Measurements from ENCODE around the gene EP400. TPM values are rescaled to one million over a fixed set of nuclear protein-coding genes. Genes with fewer than 3 reads are reported as not detected.

The EP400 gene
- total and polyA plus RNA-seq, 2 of the 8 experiments (the other 6 are each of a cell fraction or from before 2014, with no cell fraction given), result 13.1 to 69.7 TPM

DNA sequence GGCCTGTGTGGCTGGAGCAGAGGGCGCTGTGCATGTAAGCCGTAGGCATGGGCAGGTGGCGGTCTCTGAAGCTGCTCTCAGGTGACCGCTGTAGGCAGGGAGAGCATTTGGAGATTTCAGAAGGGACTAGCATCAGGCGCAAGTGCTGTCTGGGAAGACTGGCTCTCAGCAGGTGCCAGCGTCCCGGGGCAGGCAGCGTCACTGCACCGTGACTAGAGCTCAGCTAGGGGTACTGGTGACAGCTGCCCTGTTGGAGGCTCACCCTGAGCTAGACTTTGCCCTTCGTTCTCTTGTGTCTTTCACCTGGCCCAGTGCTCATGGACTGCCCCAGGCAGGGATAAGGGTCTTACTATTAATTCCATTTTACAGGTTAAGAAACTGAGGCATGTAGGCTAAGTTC lies 115.5 kb downstream of the EP400 start:
- no peak overlapping the region for H2AK5ac ChIP-seq (ENCODE audit: low read depth, low read length)
- no peak overlapping the region for H2AFZ ChIP-seq (ENCODE audit: low read length)
- H3K18ac ChIP-seq (ENCODE audit: extremely low read depth, low read length), result no peak overlapping the region
- H2BK15ac ChIP-seq (ENCODE audit: low read length), result no peak overlapping the region
- H3K4me1 ChIP-seq (replicated peaks in 1 of 4; ENCODE audit: control insufficient read depth in 3 of 4, insufficient read depth in 4 of 4, low read length in 3 of 4), result no peaks in the 10 kb centered on the region
- DNase-seq (ENCODE audit: low read depth in 1 of 2, low spot score in 2 of 2), result no peak
- no peak for FAIRE-seq
- 94% methylated on average over 10 of the region's 10 CpGs; no CpG with 5 or more reads in 1 of the 2 experiments for WGBS, 2 experiments (ENCODE audit: extremely low coverage in 1 of 2, insufficient coverage in 1 of 2, insufficient read length in 1 of 2, insufficient replicate concordance in 2 of 2, low coverage in 1 of 2, low lambda C conversion rate in 2 of 2, missing lambda C conversion rate in 1 of 2)
- no peak overlapping the region for H3K4me2 ChIP-seq (ENCODE audit: insufficient read depth in 1 of 2, low read depth in 2 of 2, low read length in 2 of 2)
- no peak overlapping the region for H3K4me3 ChIP-seq (ENCODE audit: extremely low read depth in 1 of 4, insufficient read depth in 2 of 4, low read depth in 3 of 4, low read length in 4 of 4)
- ChIA-PET CTCF (ENCODE audit: partially characterized antibody) (interaction anchor here (0.9 to 1.4 kb wide), 2 partner anchors 14 to 37 kb away, joined by 4 to 8 read pairs; no protein-coding TSS in a partner anchor), POLR2A (ENCODE audit: partially characterized antibody) (interaction anchor here (0.7 kb wide), 1 partner anchor 11 kb away, joined by 3 read pairs; no protein-coding TSS in a partner anchor)
- H3K9ac ChIP-seq (replicated peaks in 1 of 4; ENCODE audit: extremely low read depth in 1 of 4, low read depth in 3 of 4, low read length in 3 of 4), result no peak overlapping the region
- H4K8ac ChIP-seq (ENCODE audit: extremely low read depth, insufficient read depth, low read length), result no peak overlapping the region
- no peak overlapping the region for H2BK120ac ChIP-seq (replicated peaks; ENCODE audit: low read depth, low read length)
- no peaks in the 10 kb centered on the region for H3K27me3 ChIP-seq (replicated peaks in 1 of 4; ENCODE audit: control insufficient read depth in 3 of 4, extremely low read depth in 1 of 4, insufficient read depth in 3 of 4, low read length in 3 of 4)
- H3K14ac ChIP-seq (ENCODE audit: insufficient read length), result no peak overlapping the region
- H2BK5ac ChIP-seq (ENCODE audit: low read depth, low read length), result no peak overlapping the region
- TF ChIP-seq KDM1A (IDR thresholded peaks at IDR 0.05; ENCODE audit: borderline replicate concordance, low read length) (no peak), CHD2 (IDR thresholded peaks at IDR 0.05; ENCODE audit: low read length) (no peak), MAFK (IDR thresholded peaks at IDR 0.05; ENCODE audit: low read depth, low read length) (no peak), HDAC2 (IDR thresholded peaks at IDR 0.05; ENCODE audit: borderline replicate concordance in 1 of 2, low read depth in 2 of 2, low read length in 2 of 2) (no peak), SP1 (IDR thresholded peaks at IDR 0.05; ENCODE audit: low read depth, low read length) (no peak), ZNF274 (IDR thresholded peaks at IDR 0.05; ENCODE audit: borderline replicate concordance, extremely low read depth, low read length) (no peak), JUND (IDR thresholded peaks at IDR 0.05; ENCODE audit: low read length) (no peak), POU5F1 (IDR thresholded peaks at IDR 0.05; ENCODE audit: low read depth, low read length) (no peak)
- TF ChIP-seq, protein P1, sequence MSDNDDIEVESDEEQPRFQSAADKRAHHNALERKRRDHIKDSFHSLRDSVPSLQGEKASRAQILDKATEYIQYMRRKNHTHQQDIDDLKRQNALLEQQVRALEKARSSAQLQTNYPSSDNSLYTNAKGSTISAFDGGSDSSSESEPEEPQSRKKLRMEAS (IDR thresholded peaks at IDR 0.05), result no peak
- no peak overlapping the region for H3K4ac ChIP-seq (replicated peaks; ENCODE audit: insufficient read length, low read depth, low read length)
- no peaks in the 10 kb centered on the region for H3K79me2 ChIP-seq (ENCODE audit: control insufficient read depth in 1 of 2, insufficient read depth in 2 of 2, low read length in 2 of 2)
- no peak overlapping the region for H2BK20ac ChIP-seq (ENCODE audit: low read length)
- H2BK12ac ChIP-seq (ENCODE audit: low read depth, low read length), result no peak overlapping the region
- peaks cover 0 to 13% of the 10 kb centered on the region in 2 experiments for H4K20me1 ChIP-seq (replicated peaks in 1 of 2; ENCODE audit: control insufficient read depth in 1 of 2, insufficient read depth in 2 of 2, low read length in 2 of 2)
- H3K79me1 ChIP-seq (ENCODE audit: low read depth, low read length), result no peaks in the 10 kb centered on the region; the same call in 1 of the 2 replicates
- H3K56ac ChIP-seq (replicated peaks; ENCODE audit: insufficient read length, low read depth, low read length), result no peak overlapping the region
- H4K5ac ChIP-seq (ENCODE audit: insufficient read length, low read depth, low read length), result no peak overlapping the region
- H3K9me3 ChIP-seq (ENCODE audit: insufficient read depth in 2 of 2, low read depth in 1 of 2, low read length in 1 of 2), result no peaks in the 10 kb centered on the region
- no peaks in the 10 kb centered on the region for H3K23me2 ChIP-seq (ENCODE audit: low read depth, low read length)
- no peak overlapping the region for H3K27ac ChIP-seq (ENCODE audit: low read depth, low read length)
- no peak overlapping the region for H3K23ac ChIP-seq (ENCODE audit: insufficient read length)
- no peak overlapping the region for H4K91ac ChIP-seq (replicated peaks; ENCODE audit: insufficient read length, low read length)
- H3K36me3 ChIP-seq (ENCODE audit: control insufficient read depth in 2 of 4, insufficient read depth in 4 of 4, low read length in 3 of 4), result peaks cover 12 to 56% (median 44%) of the 10 kb centered on the region in 4 experiments

Data from H1 (cell line).